Measurements from ENCODE around the gene TCERG1L.
A peak's percentile ranks its signal among the peaks of the same experiment; 100 is the strongest.

TCERG1L gene

DNA sequence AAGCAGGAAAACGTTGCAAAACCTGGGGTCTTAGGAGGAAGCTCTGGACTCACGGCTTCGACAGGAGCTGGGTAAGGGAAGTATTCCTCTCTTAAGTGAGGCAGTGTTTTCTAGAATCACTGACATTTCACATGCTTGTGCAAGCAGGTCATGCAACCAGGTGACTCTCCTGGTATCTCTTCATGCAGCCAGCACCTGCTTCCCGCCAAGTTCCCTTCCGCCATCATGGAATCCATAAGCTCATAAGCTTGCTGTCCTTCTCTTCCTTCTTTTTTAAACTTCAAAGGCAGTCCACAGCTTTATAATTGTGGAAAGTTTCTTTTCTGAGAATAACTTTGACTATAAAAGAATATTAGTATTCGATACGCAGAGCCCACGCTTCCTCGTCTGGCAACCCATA is 256.1 kb downstream of the TCERG1L start:
- DNase-seq: no peak

DNA sequence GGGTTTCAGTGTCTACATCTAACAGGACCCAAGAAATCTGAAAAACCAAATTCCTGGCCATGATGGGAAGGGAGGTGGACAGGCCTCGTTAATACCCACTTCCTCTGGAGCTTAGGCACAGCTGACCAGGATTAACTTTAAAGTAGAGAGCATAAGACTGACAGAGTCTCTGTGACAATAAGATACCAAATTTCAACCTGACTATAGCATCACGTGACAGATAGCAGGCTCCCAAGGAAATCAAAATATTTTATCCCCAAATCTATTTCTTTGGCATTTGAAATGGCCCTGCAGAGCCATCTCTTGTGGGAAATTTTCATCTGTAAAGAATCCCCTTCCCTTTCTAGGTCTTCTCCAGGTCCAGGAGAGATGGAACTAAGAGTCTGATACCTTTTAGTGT is 258.3 kb downstream of the TCERG1L start:
- no peak for DNase-seq

DNA sequence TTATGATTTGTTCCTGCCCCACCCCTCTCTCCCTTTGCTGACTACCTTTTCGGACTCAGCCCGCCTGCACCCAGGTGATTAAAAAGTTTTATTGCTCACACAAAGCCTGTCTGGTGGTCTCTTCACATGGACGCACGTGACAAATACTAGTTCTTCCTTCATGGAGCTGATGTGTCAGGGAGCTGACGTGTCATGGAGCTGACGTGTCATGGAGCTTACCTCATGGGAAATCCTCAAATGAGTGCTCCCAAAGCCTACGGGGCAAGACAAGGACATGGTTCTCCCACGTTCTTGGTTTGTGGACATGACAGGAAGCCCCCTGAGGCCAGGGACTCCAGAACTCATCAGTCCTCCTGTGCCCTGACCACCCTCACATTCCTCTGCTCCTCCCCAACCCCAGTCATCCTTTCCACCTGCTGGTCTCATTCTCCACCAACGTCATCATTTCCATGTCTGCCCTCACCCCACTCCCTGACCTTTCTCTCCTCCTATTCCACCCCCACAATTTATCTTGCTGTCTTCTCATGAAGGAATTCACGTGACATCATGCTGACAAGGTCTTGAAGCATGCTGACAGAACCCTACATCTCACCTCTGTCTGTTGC is 261.3 kb downstream of the TCERG1L start:
- no peak for DNase-seq

DNA sequence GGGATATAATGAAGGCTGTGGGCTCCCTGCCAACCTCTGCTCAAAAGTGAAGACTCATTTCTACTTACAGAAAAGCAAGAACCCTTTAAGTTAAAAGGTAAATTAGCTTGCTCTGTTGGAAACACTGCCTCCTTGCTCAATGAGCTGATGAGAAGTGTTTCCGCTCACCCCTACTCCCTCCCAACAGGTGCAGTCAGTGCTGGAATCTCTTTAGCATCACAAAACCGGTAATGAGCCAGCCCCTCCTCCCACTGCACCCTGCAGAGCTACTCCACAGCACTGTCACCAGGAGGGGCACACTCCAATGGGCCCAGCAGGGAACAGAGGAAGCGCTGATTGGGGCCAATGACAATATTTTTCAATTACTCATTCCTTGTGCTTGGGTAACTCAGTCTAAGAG is 262.5 kb downstream of the TCERG1L start:
- DNase-seq: peak in 1 of 2 experiments; percentile 53

DNA sequence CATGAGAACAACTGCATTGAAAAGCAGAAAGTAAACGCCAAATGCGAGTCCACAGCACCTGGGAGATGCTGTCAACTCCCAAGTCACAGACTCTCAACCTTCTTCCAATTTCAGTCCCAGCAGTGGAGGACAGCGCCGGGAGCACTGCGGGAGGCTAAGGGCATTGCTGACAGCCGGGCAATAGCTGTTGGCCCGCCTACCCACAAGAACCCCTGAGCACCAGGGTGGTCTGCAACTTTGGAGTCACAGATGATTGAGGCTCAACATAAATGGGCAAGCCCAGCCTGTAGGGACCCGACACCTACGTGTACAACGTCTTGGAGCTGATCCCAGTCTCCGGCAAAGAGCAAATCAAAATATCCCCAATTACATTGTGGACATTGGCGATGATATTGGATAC is 262.9 kb downstream of the TCERG1L start:
- no peak for DNase-seq

DNA sequence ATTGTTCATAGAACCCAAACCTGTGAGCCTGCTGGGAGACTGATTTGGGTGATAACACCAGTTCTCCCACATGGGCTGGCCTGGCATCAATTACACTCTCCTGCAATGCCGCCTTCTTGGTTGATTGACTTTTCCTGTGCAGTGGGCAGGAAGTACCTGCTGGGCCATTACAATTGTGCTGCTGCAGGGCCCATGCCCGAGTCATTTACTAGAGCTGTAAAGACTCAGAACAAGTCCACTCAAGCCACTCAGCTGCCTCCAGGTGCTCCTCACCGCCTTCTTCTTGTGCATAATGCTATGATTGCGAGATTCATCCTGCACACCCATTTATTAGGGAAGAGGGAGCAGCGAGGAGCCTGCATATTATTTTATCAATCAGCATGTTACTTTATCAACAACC is 264.0 kb downstream of the TCERG1L start:
- DNase-seq: no peak

DNA sequence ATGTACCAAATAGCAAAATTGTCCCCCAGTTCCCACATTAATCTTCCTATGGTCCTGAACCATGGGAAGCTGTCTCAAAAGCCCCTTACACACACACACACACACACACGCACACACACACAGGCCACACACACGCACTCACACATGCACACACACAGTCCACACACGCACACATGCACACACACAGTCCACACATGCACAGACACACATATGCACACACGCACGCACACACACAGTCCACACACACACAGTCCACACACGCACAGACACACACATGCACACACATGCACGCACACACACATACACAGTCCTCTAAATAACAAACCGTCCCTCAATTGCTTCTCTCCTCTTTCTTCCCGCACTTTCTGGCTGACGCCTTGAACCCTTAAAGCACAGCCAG is 265.3 kb downstream of the TCERG1L start:
- no peak for DNase-seq

DNA sequence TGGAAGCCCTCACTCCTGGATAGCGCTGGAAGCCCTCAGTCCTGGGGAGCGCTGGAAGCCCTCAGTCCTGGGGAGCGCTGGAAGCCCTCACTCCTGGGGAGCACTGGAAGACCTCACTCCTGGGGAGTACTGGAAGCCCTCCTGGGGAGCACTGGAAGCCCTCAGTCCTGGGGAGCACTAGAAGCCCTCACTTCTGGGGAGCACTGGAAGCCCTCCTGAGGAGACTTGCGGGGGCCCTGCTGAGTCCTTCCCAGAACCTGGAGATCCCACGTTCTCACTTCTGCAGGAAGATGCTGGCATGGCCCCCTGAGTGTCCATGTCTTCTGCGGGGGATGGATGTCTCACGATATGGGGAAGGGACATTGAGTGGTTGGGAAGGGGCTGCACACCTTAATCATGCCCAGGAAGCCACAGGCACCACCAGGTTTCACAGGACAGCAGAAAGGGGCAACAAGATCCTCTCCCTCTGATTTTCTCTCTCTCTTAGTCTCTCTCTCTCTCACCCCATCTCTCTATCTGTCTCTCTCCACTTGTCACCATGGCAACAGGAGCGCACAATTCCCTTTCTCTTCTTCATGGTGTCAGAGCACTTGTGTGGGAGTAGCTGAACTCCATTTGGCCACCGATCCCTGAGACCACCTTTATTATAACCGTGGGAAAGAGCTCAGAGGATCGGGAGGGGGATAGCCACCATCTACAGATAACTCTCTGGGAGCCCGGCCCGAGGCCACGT is 267.0 kb downstream of the TCERG1L start:
- no peak for DNase-seq

DNA sequence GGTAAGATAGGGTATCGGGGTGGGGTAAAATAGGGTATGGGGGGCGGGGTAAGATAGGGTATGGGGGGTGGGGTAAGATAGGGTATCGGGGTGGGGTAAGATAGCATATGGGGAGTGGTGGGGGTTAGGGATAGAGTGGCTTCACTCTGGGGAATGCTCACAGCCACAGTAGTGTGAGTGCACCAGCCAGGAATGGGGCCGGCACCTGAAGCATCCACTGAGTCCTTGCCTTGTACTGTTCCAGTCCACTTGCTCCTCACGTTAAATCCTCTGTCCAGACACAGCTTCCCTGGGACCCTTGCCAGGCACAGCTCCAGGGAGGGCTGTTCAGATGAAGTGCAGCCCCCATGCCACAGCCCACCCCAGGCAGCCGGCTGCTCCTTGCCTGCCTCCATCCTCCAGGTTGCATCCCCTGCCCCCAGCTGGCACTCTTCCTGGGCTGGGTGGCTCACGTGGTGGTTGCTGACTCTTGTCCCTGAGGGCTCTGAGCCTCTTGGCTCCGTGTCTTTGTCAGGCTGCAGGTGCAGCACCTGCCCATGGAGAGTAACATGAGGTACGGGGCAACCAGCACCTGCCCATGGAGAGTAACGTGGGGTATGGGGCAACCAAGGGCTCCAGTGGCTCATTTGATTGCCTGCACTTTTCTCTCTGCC is 268.4 kb downstream of the TCERG1L start:
- peak in 1 of 2 experiments; percentile 0 for DNase-seq

Measured in NCI-H2081 (cell line).